Renal pelvis (tissue), 4 donors: Measurements from ENCODE around the gene GCLC. TPM values are rescaled to one million over a fixed set of nuclear protein-coding genes. Genes with fewer than 3 reads are reported as not detected.
"Not testable (repeated sequence)": the region's sequence is repeated elsewhere in the genome, so short reads cannot be mapped to it uniquely, and the experiment has no call there.

Experiments
- DNase-seq: peaks from one replicate; pipeline ENCODE4 v3.0.0-alpha.2; 2013
- polyA plus RNA-seq, 3 donors: library from polyadenylated mRNA; unstranded; fragments of 120-200 nt; gene quantifications; one replicate each; pipeline ENCODE4 v1.2.1, GENCODE V29; 2013; ENCODE audit not compliant: insufficient read length in 3 of 3

The GCLC gene
- polyA plus RNA-seq, 3 donors, result 19.5 to 27.5 (median 25.4) TPM

- no peak for DNase-seq
Observed at GRCh38 chr6:53495506-53496499, 49.1 kb downstream of the GCLC start.

- no peak for DNase-seq
Observed at GRCh38 chr6:53494076-53494475, 50.8 kb downstream of the GCLC start.

- no peak for DNase-seq
Observed at GRCh38 chr6:53493635-53494025, 51.3 kb downstream of the GCLC start.

DNA sequence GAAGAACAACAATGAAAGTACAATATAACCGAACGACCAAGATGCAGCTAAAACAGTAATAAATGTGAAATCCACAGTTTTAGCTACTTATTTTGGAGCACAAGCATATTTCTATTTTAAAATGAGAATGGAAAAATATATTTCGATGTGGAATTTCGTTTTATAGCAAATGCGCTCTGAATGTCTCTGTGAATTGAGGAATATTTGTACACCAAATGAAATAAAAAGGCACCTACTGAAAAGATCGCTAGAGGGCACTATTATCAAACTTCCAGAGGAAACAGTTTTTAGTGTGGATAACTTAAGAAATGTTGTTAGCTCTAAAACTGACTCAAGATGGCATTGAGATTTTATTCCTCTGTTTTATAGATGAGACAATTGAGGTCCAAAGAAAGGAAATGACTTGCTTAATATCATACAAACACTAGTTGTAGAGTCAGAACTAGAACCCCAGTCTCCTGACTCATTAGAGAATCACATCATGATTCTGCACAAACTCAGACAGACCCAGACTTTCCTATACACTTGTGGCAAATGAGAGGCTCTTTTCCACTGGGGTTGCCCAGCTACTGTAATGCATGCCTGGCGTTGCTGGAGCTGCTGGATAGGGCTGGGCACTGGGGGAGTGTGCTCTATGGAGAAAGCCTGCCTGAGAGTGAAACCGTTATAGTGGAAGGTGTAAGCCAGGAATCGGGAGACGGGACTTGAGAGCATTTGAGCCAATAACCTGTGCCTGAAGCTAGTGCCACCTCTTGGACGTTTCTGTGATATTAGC is 51.9 kb downstream of the GCLC start:
- peak; percentile 70 for DNase-seq

- DNase-seq, result no peak
Observed at GRCh38 chr6:53487080-53487479, 57.8 kb downstream of the GCLC start.

- DNase-seq, result no peak
Observed at GRCh38 chr6:53486679-53487078, 58.2 kb downstream of the GCLC start.

GRCh38 chr6:53484476-53485280 is 60.2 kb downstream of the GCLC start:
- DNase-seq, result peak; percentile 49

DNA sequence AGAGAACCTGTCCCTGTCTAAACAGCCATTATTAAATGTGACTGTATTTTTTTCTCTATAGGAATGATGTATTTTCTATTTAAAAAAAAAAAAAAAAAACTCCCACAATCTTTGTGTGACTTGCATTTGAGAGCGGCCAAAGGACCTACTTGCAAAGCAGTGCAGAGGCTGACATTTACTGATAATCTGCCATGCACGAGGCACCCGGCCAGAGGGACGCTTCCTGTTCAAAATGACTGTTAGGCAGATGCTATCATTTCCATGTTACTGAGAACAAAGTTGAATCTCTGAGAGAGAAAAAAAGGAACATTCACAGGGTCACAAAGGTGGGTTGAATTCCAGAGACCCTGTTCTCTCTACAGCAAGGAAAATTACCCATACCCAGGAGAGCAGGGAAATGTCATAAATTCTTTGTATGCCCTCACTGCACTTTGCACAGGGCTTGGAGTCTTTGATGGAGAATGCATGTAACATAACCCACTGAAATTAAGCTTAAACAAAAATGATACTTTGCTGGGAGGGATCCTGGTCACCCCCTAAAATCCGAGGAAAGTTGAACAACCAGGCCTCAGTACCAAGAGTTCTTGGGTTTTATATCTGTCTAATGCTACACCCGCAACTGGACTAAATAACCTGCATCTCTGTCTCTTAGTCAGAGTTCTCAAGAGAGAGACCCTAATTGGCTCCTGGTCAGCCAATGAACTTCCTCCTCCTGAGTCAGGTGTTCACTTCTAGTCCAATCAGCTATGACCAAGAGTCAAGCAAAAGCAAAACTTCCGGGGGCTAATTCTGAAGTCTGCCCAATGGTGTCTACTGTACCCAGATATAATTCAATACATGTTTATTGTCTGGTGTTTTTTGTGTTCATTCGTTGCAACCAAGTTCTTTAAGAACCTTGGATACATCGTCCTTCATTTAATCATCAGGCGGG is 61.2 kb downstream of the GCLC start:
- no peak for DNase-seq

- DNase-seq, result no peak
Observed at GRCh38 chr6:53481323-53481722, 63.6 kb downstream of the GCLC start.

GRCh38 chr6:53480774-53481173 is 64.1 kb downstream of the GCLC start:
- not testable (repeated sequence) for DNase-seq

DNA sequence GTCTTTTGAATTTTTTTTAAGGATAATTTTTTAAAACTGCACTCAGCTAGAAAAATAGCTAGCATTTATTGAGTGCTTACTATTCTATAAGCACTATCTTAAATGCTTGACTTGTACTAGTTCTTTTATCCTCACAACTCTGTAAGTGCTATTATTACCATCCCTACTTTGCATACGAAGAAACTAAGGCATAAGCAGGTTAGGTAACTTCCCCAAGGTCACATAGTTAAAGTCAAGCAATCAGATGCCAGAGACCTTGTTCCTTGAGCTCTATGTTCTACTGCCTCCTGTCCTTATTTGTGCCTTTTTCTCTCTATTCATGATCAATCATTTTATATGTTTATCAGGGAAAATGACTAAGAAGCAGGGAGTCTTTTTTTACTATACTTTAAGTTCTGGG is 65.0 kb downstream of the GCLC start:
- DNase-seq, result no peak

- DNase-seq, result no peak
Observed at GRCh38 chr6:53476964-53477363, 67.9 kb downstream of the GCLC start.

DNA sequence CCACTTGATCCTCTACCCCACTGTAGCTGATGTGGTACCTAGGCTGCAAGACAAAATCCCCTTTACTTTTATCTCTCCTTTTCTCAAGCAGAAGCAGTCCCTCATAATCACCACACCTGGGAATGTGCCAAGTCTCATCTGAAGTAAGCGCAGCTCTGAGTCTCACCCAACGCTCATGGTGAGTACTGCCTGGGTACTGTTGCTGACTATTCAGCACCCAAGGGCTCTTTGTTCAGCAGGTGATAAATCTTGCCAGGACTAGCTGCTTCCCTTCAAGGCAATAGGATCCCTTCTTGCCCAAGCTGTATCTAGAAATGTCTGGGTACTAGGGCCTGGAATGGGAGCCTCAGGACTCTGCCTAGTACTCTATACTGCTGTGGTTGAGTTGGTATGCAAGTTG is 70.9 kb downstream of the GCLC start:
- DNase-seq, result no peak

GRCh38 chr6:53469163-53469562 is 75.7 kb downstream of the GCLC start:
- no peak for DNase-seq

DNA sequence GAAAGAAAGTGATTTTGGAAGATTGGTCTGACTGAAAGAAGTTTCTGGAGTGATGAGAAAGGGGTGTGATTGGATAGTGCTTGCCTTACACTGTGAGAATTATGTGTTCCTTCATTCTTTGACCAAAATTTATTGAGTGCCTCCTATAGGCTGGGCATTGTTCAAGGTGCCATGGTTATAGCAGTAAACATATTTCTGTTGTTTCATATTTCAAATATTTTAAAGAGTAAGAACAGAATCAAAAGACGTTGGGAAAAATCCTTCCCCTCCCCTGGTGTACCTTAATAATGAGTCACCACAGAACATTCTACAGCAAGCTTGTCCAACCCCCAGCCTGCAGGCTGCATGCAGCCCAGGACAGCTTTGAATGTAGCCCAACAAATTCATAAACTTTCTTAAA is 78.6 kb downstream of the GCLC start:
- no peak for DNase-seq

DNA sequence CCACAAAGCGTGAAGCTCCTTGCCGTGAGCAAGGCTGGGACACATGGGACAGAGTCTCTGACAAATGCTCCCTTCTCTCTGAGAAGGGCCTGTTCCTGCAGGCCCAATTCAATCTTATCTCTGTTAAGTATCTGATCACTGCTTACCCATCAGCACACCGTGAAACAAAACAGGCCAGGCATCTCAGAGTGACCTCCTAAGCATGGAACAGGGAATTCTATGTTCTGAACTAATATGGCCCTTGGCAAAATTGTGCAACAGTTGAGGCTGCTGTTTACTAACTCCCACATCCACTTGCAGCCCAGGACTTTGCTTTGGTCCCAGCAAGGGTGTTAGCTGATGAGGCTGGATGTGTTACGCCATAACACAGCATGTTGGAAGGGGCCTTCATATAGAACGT is 79.2 kb downstream of the GCLC start:
- DNase-seq, result no peak

GRCh38 chr6:53464927-53465460 is 79.9 kb downstream of the GCLC start:
- DNase-seq, result no peak

GRCh38 chr6:53464483-53464882 is 80.4 kb downstream of the GCLC start:
- DNase-seq, result no peak

DNA sequence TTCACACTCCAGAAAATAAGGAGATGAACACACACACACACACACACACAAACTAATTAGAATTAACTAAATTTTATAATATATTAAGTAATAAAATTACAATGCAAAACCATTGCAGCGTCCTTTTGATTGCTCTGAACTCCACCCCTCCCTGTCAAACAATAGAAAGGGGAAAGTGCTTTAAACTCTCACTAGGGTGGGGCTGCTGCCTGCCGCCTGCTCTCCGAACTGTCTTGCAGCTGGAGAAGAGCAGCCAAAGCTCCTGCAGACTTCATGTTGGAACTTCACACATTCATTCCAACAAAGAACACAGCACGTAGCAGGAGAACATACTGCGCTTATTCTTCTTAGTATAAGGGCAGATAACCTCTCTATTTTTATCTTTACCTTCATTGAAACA is 83.2 kb downstream of the GCLC start:
- DNase-seq, result no peak

- DNase-seq, result no peak
Observed at GRCh38 chr6:53461041-53461656, 83.8 kb downstream of the GCLC start.
